PC-3 (cell line): ENCODE results near the gene SMAD7. TPM values are rescaled to one million over a fixed set of nuclear protein-coding genes. Genes with fewer than 3 reads are reported as not detected.

Experiments used
- ATAC-seq: fragments of 200-7000 bp; cut with Tn5 transposase; 2 replicates; pipeline ENCODE4 v1.9.1; 2020; ENCODE audit warnings: mild to moderate bottlenecking, moderate library complexity
- BruUV-seq: library from RNA; stranded (reverse); fragments of 400-500 nt; replicated peaks from 2 replicates; lab custom pipeline; 2021; lab: Mats Ljungman, UMichigan
- CTCF ChIA-PET: fragments of 300-600 bp; sonication (Branson Sonifier 250); formaldehyde crosslinking; loops from one replicate; lab custom pipeline; 2022; ENCODE audit warnings: antibody characterized with exemption; lab: Charles Lee
- POLR2A ChIA-PET: fragments of 300-600 bp; sonication (Branson Sonifier 250); formaldehyde crosslinking; loops from one replicate; lab custom pipeline; 2022; ENCODE audit warnings: antibody characterized with exemption; ENCODE audit not compliant: unreplicated experiment; lab: Charles Lee
- DNase-seq: peaks from one replicate; pipeline ENCODE4 v3.0.0-alpha.2; 2015
- H2AFZ ChIP-seq: fragments of 300-600 bp; sonication (generic); 2 replicates; pipeline ENCODE4 v1.6.0; 2016; ENCODE audit warnings: antibody characterized with exemption, low read length
- H3F3A ChIP-seq: fragments of 300-600 bp; sonication (generic); one replicate; pipeline ENCODE4 v1.6.0; 2017; ENCODE audit warnings: antibody characterized with exemption, low read length, control low read depth, mild to moderate bottlenecking; ENCODE audit not compliant: unreplicated experiment
- H3K27ac ChIP-seq: fragments of 300-600 bp; sonication (generic); 2 replicates; pipeline ENCODE4 v1.5.1; 2016; ENCODE audit warnings: mild to moderate bottlenecking, low read length
- H3K27me3 ChIP-seq: fragments of 300-600 bp; sonication (generic); 2 replicates; pipeline ENCODE4 v1.6.1; 2016; ENCODE audit warnings: low read length, mixed read lengths
- H3K36me3 ChIP-seq: fragments of 300-600 bp; sonication (generic); 2 replicates; pipeline ENCODE4 v1.6.1; 2016; ENCODE audit warnings: low read depth, mixed run types, low read length, mixed read lengths
- H3K4me1 ChIP-seq: fragments of 300-600 bp; sonication (generic); 2 replicates; pipeline ENCODE4 v1.5.1; 2016; ENCODE audit warnings: low read length; ENCODE audit not compliant: insufficient read depth
- H3K4me2 ChIP-seq: fragments of 300-600 bp; sonication (generic); 2 replicates; pipeline ENCODE4 v1.6.0; 2016; ENCODE audit warnings: low read length
- H3K4me3 ChIP-seq: fragments of 300-600 bp; sonication (generic); 2 replicates; pipeline ENCODE4 v1.5.1; 2016; ENCODE audit warnings: mild to moderate bottlenecking, low read length, mixed read lengths
- H3K79me2 ChIP-seq: fragments of 300-600 bp; sonication (generic); 2 replicates; pipeline ENCODE4 v1.6.1; 2017; ENCODE audit warnings: low read length, mixed read lengths
- H3K9ac ChIP-seq: fragments of 300-600 bp; sonication (generic); 2 replicates; pipeline ENCODE4 v1.6.0; 2016; ENCODE audit warnings: mild to moderate bottlenecking, low read length
- H3K9me2 ChIP-seq: fragments of 300-600 bp; sonication (generic); replicated peaks from 2 replicates; pipeline ENCODE4 v1.6.1; 2016; ENCODE audit warnings: mixed run types, low read length, mixed read lengths
- H3K9me3 ChIP-seq: fragments of 300-600 bp; sonication (generic); 2 replicates; pipeline ENCODE4 v1.6.1; 2016; ENCODE audit warnings: low read length, mixed read lengths
- H4K20me1 ChIP-seq: fragments of 300-600 bp; sonication (generic); 2 replicates; pipeline ENCODE4 v1.6.1; 2016; ENCODE audit warnings: low read length, mixed read lengths
- EZH2 ChIP-seq: fragments of 300-600 bp; sonication (generic); IDR thresholded peaks from one replicate; pipeline ENCODE4 v1.6.1; 2017; ENCODE audit warnings: antibody characterized with exemption, mild to moderate bottlenecking, low read length; ENCODE audit not compliant: unreplicated experiment
- EZH2phosphoT487 ChIP-seq: fragments of 300-600 bp; sonication (generic); IDR thresholded peaks from 2 replicates; pipeline ENCODE4 v1.6.1; 2018; ENCODE audit warnings: mild to moderate bottlenecking, antibody characterized with exemption, low read length, borderline replicate concordance
- intact Hi-C: fragments of 100-400 bp; cut with micrococcal nuclease; formaldehyde crosslinking; loops from 2 replicates; pipeline ENCODE4 v1.9.0; 2023
- total RNA-seq: library from RNA; depleted of rRNA; stranded (reverse); fragments of >200 nt; gene quantifications from 2 replicates; pipeline ENCODE4 v1.2.3, GENCODE V29; 2014
- TF ChIP-seq, protein P1 (sequence below): fragments of 300-600 bp; sonication (generic); conservative IDR thresholded peaks from 2 replicates; pipeline ENCODE4 v1.5.1; 2017; ENCODE audit warnings: antibody characterized with exemption, low read depth, mild to moderate bottlenecking, low read length

Gene SMAD7
- total RNA-seq, 1 experiment from 2014 or later, result 9.4 TPM

DNA sequence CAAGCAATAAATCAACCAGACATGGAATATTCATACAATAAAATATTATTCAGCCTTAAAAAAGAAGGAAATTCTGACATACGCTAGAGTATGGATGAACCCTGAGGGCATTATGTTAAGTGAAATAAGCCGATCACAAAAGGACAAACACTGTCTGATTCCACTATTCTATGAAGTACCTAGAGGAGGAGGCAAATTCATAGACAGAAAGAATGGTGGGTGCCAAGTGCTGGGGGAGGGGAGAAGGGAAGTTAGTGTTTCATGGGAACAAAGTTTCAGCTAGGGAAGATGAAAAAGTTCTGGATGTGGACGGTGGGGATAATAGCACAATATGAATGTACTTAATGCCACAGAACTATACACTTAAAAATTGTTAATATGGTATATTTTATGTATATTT, 19.8 kb downstream of the SMAD7 start:
- Histone ChIP-seq H3K79me2 (no peaks in the 10 kb centered on the region), H3K9ac (no peak overlapping the region)

DNA sequence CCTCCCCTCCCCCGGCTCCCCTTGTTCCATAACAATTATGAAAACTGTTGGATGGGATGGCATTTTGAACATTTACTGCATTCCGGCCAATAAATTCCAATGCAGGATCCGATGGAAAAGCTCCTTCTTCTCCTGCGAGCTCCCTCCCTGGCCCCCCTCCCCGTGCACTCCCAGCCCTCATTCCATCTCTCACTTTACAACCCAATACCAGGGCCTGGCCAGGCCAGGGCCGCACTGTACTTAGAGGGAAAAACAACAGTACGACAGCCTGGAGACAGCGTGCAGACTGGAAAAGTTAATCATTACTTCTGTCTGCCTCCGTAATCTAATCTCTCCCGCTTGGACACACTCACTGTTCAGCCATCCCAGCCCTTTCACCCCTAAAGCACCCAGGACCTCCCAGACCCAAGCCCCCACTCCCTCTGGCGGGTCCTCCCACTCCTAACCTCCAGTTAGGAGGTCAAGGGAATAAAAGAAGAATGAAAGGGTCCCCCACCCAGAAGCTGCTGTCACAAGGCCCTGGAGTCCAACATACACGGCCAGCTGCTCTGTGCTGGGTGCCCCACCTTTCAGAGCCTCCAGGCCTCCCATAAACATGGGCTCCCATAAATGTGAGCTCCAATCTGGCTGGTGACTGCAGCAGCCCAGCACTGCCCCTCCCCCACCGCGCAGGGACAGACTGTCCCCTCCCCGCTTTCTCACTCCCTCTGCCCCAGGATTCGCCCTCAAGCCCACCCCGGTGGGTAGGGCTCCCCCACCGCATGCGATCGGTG, 20.6 kb downstream of the SMAD7 start:
- DNase-seq (no peak), ATAC-seq (no peak)
- CTCF ChIA-PET, result no interaction called here
- Histone ChIP-seq H3K9me2 (no peaks in the 10 kb centered on the region), H3K9ac (no peak overlapping the region), H3F3A (no peaks in the 10 kb centered on the region), H2AFZ (no peak overlapping the region), H3K9me3 (no peaks in the 10 kb centered on the region), H3K79me2 (no peaks in the 10 kb centered on the region), H3K4me1 (no peaks in the 10 kb centered on the region), H3K4me2 (no peak overlapping the region), H3K27ac (no peak overlapping the region), H3K27me3 (no peaks in the 10 kb centered on the region), H4K20me1 (no peaks in the 10 kb centered on the region), H3K36me3 (no peaks in the 10 kb centered on the region), H3K4me3 (no peak overlapping the region)
- no TSS peak for BruUV-seq
- POLR2A ChIA-PET, result no interaction called here
- intact Hi-C loops, result no loop called here
- TF ChIP-seq EZH2, result no peak
- TF ChIP-seq, protein P1, sequence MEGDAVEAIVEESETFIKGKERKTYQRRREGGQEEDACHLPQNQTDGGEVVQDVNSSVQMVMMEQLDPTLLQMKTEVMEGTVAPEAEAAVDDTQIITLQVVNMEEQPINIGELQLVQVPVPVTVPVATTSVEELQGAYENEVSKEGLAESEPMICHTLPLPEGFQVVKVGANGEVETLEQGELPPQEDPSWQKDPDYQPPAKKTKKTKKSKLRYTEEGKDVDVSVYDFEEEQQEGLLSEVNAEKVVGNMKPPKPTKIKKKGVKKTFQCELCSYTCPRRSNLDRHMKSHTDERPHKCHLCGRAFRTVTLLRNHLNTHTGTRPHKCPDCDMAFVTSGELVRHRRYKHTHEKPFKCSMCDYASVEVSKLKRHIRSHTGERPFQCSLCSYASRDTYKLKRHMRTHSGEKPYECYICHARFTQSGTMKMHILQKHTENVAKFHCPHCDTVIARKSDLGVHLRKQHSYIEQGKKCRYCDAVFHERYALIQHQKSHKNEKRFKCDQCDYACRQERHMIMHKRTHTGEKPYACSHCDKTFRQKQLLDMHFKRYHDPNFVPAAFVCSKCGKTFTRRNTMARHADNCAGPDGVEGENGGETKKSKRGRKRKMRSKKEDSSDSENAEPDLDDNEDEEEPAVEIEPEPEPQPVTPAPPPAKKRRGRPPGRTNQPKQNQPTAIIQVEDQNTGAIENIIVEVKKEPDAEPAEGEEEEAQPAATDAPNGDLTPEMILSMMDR, result no peak
- TF ChIP-seq EZH2phosphoT487, result no peak

More for the DNA sequence above, 19.8 kb downstream of the SMAD7 start:
- Histone ChIP-seq H3K4me3 (no peak overlapping the region), H2AFZ (no peak overlapping the region), H3K27ac (no peak overlapping the region), H3K4me1 (no peaks in the 10 kb centered on the region), H4K20me1 (no peaks in the 10 kb centered on the region), H3K9me2 (no peaks in the 10 kb centered on the region), H3K4me2 (no peak overlapping the region), H3K9me3 (no peaks in the 10 kb centered on the region), H3K36me3 (no peaks in the 10 kb centered on the region), H3K27me3 (no peaks in the 10 kb centered on the region), H3F3A (no peaks in the 10 kb centered on the region)
- no peak for TF ChIP-seq EZH2phosphoT487
- TF ChIP-seq, protein P1, result no peak
- CTCF ChIA-PET, result no interaction called here
- DNase-seq (no peak), ATAC-seq (no peak)
- BruUV-seq, result no TSS peak
- POLR2A ChIA-PET, result no interaction called here
- intact Hi-C loops, result no loop called here

DNA sequence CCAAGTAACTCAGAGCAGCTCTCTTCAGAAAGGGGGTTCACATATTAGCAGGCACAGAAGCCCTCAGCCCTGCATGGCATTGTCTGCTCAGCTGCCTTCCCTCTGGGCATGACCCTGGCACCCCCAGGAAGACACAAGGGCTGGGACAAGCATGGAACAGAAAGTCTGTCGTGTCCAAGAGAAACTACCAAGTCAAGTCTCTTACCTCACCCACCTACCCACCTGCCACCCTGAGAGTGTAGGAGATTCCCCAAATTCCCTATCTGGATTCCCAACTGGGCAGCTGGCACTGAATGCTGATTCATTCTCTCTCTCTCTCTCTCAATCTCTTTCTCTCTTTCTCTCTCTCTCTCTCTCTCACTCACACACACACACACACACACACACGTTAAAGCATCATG, 21.6 kb downstream of the SMAD7 start:
- no peak overlapping the region for H3K27ac ChIP-seq
- no peaks in the 10 kb centered on the region for H3K9me2 ChIP-seq
- H3K36me3 ChIP-seq, result no peaks in the 10 kb centered on the region
- no peaks in the 10 kb centered on the region for H3K9me3 ChIP-seq
- TF ChIP-seq EZH2phosphoT487, result no peak
- no peak for TF ChIP-seq EZH2
- TF ChIP-seq, protein P1, result no peak
- ChIA-PET POLR2A (no interaction called here), CTCF (no interaction called here)
- H2AFZ ChIP-seq, result no peak overlapping the region
- BruUV-seq, result no TSS peak
- H3K27me3 ChIP-seq, result no peaks in the 10 kb centered on the region
- H3F3A ChIP-seq, result no peaks in the 10 kb centered on the region
- no peak for ATAC-seq
- no peaks in the 10 kb centered on the region for H3K4me1 ChIP-seq
- H4K20me1 ChIP-seq, result no peaks in the 10 kb centered on the region
- H3K79me2 ChIP-seq, result no peaks in the 10 kb centered on the region
- no peak for DNase-seq
- intact Hi-C loops, result no loop called here
- H3K9ac ChIP-seq, result no peak overlapping the region
- no peak overlapping the region for H3K4me2 ChIP-seq
- no peak overlapping the region for H3K4me3 ChIP-seq
